Ascending aorta (tissue), 2 donors: Measurements from ENCODE around the gene PPP2R5C. TPM values are rescaled to one million over a fixed set of nuclear protein-coding genes. Genes with fewer than 3 reads are reported as not detected.
A peak's percentile ranks its signal among the peaks of the same experiment; 100 is the strongest.

Experiments
- DNase-seq, 2 donors: peaks; one replicate each; pipeline ENCODE4 v3.0.0-alpha.2; 2019; ENCODE audit warnings: low spot score in 2 of 2
- H3K27ac ChIP-seq, 2 donors: fragments of 200-600 bp; sonication (generic); one replicate each; pipeline ENCODE4 v1.5.1; 2016 to 2017; ENCODE audit warnings: mild to moderate bottlenecking in 1 of 2
- H3K27me3 ChIP-seq: fragments of 200-600 bp; sonication (generic); one replicate; pipeline ENCODE4 v1.5.1; 2017
- H3K36me3 ChIP-seq, 2 donors: fragments of 200-600 bp; sonication (generic); one replicate each; pipeline ENCODE4 v1.5.1; 2016
- H3K4me1 ChIP-seq, 2 donors: fragments of 200-600 bp; sonication (generic); one replicate each; pipeline ENCODE4 v1.5.1; 2016 to 2017; ENCODE audit warnings: mild to moderate bottlenecking in 1 of 2
- H3K4me3 ChIP-seq, 2 donors: fragments of 200-600 bp; sonication (generic); one replicate each; pipeline ENCODE4 v1.5.1; 2016 to 2017; ENCODE audit warnings: mild to moderate bottlenecking in 1 of 2
- H3K9me3 ChIP-seq, 2 donors: fragments of 200-600 bp; sonication (generic); one replicate each; pipeline ENCODE4 v1.5.1; 2016
- CTCF ChIP-seq, 3 experiments: fragments of 200-600 bp in 2 of 3; fragments of 450-650 bp in 1 of 3; sonication (generic) in 2 of 3; IDR thresholded peaks; one replicate each; pipeline ENCODE4 v1.5.1; 2016 to 2019; ENCODE audit warnings: antibody characterized with exemption in 3 of 3, mild to moderate bottlenecking in 1 of 3, moderate library complexity in 1 of 3
- intact Hi-C: fragments of 100-400 bp; cut with DNase I; formaldehyde crosslinking; loops from one replicate; pipeline ENCODE4 v1.15.1; 2023
- total RNA-seq: library from RNA; depleted of rRNA; stranded (reverse); fragments of >200 nt; gene quantifications from one replicate; pipeline ENCODE4 v1.1.0, GENCODE V29; 2016

PPP2R5C gene
- total RNA-seq, 1 donor from 2014 or later, result 45.6 TPM

GRCh38 chr14:101784631-101785030, 23.1 kb downstream of the PPP2R5C start:
- Histone ChIP-seq H3K4me1 (peaks cover 7 to 10% of the 10 kb centered on the region in 2 donors), H3K36me3 (no peaks in the 10 kb centered on the region), H3K27ac (no peak overlapping the region), H3K4me3 (no peak overlapping the region), H3K9me3 (no peaks in the 10 kb centered on the region), H3K27me3 (no peaks in the 10 kb centered on the region)
- no peak for DNase-seq
- no peak for TF ChIP-seq CTCF (IDR thresholded peaks at IDR 0.05)
- intact Hi-C loops, result no loop called here

- no peak for TF ChIP-seq CTCF (IDR thresholded peaks at IDR 0.05)
- no peak for DNase-seq
- no peak overlapping the region for H3K4me3 ChIP-seq
- peaks cover 0 to 3% of the 10 kb centered on the region in 2 donors for H3K4me1 ChIP-seq
- no peak overlapping the region for H3K27ac ChIP-seq
- no peaks in the 10 kb centered on the region for H3K27me3 ChIP-seq
- no peaks in the 10 kb centered on the region for H3K36me3 ChIP-seq
- H3K9me3 ChIP-seq, result no peaks in the 10 kb centered on the region
- intact Hi-C loops, result no loop called here
These were observed 26.6 kb downstream of the PPP2R5C start for GRCh38 chr14:101788016-101788635.

GRCh38 chr14:101789222-101789621, 27.7 kb downstream of the PPP2R5C start:
- intact Hi-C loops, result no loop called here
- H3K27me3 ChIP-seq, result no peaks in the 10 kb centered on the region
- no peaks in the 10 kb centered on the region for H3K36me3 ChIP-seq
- peaks cover 0 to 3% of the 10 kb centered on the region in 2 donors for H3K4me1 ChIP-seq
- no peaks in the 10 kb centered on the region for H3K9me3 ChIP-seq
- no peak overlapping the region for H3K27ac ChIP-seq
- no peak for TF ChIP-seq CTCF (IDR thresholded peaks at IDR 0.05)
- H3K4me3 ChIP-seq, result no peak overlapping the region
- no peak for DNase-seq

- no peak for TF ChIP-seq CTCF (IDR thresholded peaks at IDR 0.05)
- no peak for DNase-seq
- Histone ChIP-seq H3K36me3 (no peaks in the 10 kb centered on the region), H3K27ac (no peak overlapping the region), H3K4me3 (no peak overlapping the region), H3K9me3 (no peaks in the 10 kb centered on the region), H3K4me1 (peaks cover 0 to 3% of the 10 kb centered on the region in 2 donors), H3K27me3 (no peaks in the 10 kb centered on the region)
- intact Hi-C loops, result no loop called here
These were observed 28.7 kb downstream of the PPP2R5C start for GRCh38 chr14:101790232-101790631.

- intact Hi-C loops, result no loop called here
- Histone ChIP-seq H3K4me3 (peak overlapping the region; percentile 34 to 39), H3K27me3 (no peaks in the 10 kb centered on the region), H3K27ac (no peak overlapping the region), H3K4me1 (peaks cover 0 to 3% of the 10 kb centered on the region in 2 donors), H3K9me3 (no peaks in the 10 kb centered on the region), H3K36me3 (peaks cover 0 to under 1% of the 10 kb centered on the region in 2 donors)
- no peak for DNase-seq
- no peak for TF ChIP-seq CTCF (IDR thresholded peaks at IDR 0.05)
These were observed 30.5 kb downstream of the PPP2R5C start for GRCh38 chr14:101791919-101792572.
